CD4-positive, alpha-beta memory T cell (primary cell): ENCODE data around the gene RABL6. TPM values are rescaled to one million over a fixed set of nuclear protein-coding genes. Genes with fewer than 3 reads are reported as not detected.
"Not testable (repeated sequence)": the region's sequence is repeated elsewhere in the genome, so short reads cannot be mapped to it uniquely, and the experiment has no call there.

Source experiments
- CTCF ChIA-PET: fragments of 350-600 bp; sonication (Branson Sonifier 250); formaldehyde crosslinking; loops from one replicate; lab custom pipeline; 2021; ENCODE audit warnings: inconsistent platforms; ENCODE audit not compliant: partially characterized antibody; lab: Charles Lee
- POLR2A ChIA-PET: fragments of 350-600 bp; sonication (Branson Sonifier 250); formaldehyde crosslinking; loops from one replicate; lab custom pipeline; 2021; ENCODE audit not compliant: partially characterized antibody; lab: Charles Lee
- DNase-seq, 5 donors: peaks; one replicate each; pipeline versions ENCODE4 v3.0.0 to v3.0.0-alpha.2; 2020 to 2022; ENCODE audit warnings: mixed read lengths in 1 of 5
- H3K27ac ChIP-seq: one replicate; pipeline ENCODE4 v1.7.0; 2013; ENCODE audit warnings: low read depth, low read length
- H3K27me3 ChIP-seq: 2 replicates; pipeline ENCODE4 v1.7.0; 2013; ENCODE audit warnings: mild to moderate bottlenecking, low read length, moderate library complexity; ENCODE audit not compliant: insufficient read depth
- H3K36me3 ChIP-seq: 2 replicates; pipeline ENCODE4 v1.7.0; 2013; ENCODE audit warnings: mild to moderate bottlenecking, low read length, moderate library complexity; ENCODE audit not compliant: insufficient read depth
- H3K4me1 ChIP-seq: 2 replicates; pipeline ENCODE4 v1.7.0; 2013; ENCODE audit warnings: mild to moderate bottlenecking, low read length, moderate library complexity; ENCODE audit not compliant: insufficient read depth
- H3K4me3 ChIP-seq, 2 donors: one replicate each; pipeline ENCODE4 v1.7.0; 2013; ENCODE audit warnings: low read length in 2 of 2, mild to moderate bottlenecking in 1 of 2
- H3K9me3 ChIP-seq, 2 donors: one replicate each; pipeline ENCODE4 v1.7.0; 2013; ENCODE audit warnings: low read length in 2 of 2, control low read depth in 1 of 2; ENCODE audit not compliant: control insufficient read depth in 1 of 2
- H3K27ac Mint-ChIP-seq, 7 donors: one replicate each; pipeline ENCODE4 v1.8.0; 2020 to 2021; ENCODE audit warnings: mixed read lengths in 7 of 7, mild to moderate bottlenecking in 6 of 7, inconsistent platforms in 3 of 7, moderate library complexity in 3 of 7
- H3K27me3 Mint-ChIP-seq, 2 donors: one replicate each; pipeline ENCODE4 v1.8.0; 2020 to 2021; ENCODE audit warnings: mixed read lengths in 2 of 2
- H3K36me3 Mint-ChIP-seq, 2 donors: one replicate each; pipeline ENCODE4 v1.8.0; 2020 to 2021; ENCODE audit warnings: mixed read lengths in 2 of 2, inconsistent platforms in 1 of 2, mild to moderate bottlenecking in 1 of 2
- H3K4me1 Mint-ChIP-seq, 4 donors: one replicate each; pipeline ENCODE4 v1.8.0; 2020 to 2021; ENCODE audit warnings: mixed read lengths in 4 of 4, mild to moderate bottlenecking in 1 of 4
- H3K4me3 Mint-ChIP-seq, 8 donors: one replicate each; pipeline ENCODE4 v1.8.0; 2020 to 2021; ENCODE audit warnings: mixed read lengths in 8 of 8, mild to moderate bottlenecking in 7 of 8, moderate library complexity in 6 of 8, inconsistent platforms in 3 of 8
- H3K9me3 Mint-ChIP-seq, 8 donors: one replicate each; pipeline ENCODE4 v1.8.0; 2020 to 2021; ENCODE audit warnings: mixed read lengths in 8 of 8, mild to moderate bottlenecking in 5 of 8, inconsistent platforms in 3 of 8, moderate library complexity in 1 of 8
- intact Hi-C: fragments of 100-400 bp; cut with micrococcal nuclease; formaldehyde crosslinking; loops from one replicate; pipeline ENCODE4 v1.15.1; 2023
- polyA plus RNA-seq, 2 donors: library from polyadenylated mRNA; unstranded; fragments of 300-500 nt; fragmentation: Illumina TruSeq; gene quantifications; one replicate each; pipeline ENCODE4 v1.2.3, GENCODE V29; 2021
- total RNA-seq, 2 experiments: library from RNA; stranded (reverse); gene quantifications; one replicate each; pipeline ENCODE4 v1.2.3, GENCODE V29; 2021

The RABL6 gene
- total and polyA plus RNA-seq, 4 experiments from 2014 or later, result 5.1 to 70.9 (median 41.6) TPM

- H3K9me3 Mint-ChIP-seq, result no peaks in the 10 kb centered on the region
- DNase-seq, result no peak
- H3K27me3 ChIP-seq, result no peaks in the 10 kb centered on the region
- ChIA-PET CTCF (interaction anchor here (1.1 to 2.1 kb wide), 2 partner anchors 9 to 40 kb away, joined by 6 to 13 read pairs; partner anchors contain the start of gene AJM1), POLR2A (interaction anchor here (1.1 to 1.5 kb wide), 2 partner anchors 9 to 11 kb away, joined by 3 to 5 read pairs; partner anchors contain the start of gene TMEM141)
- H3K27me3 Mint-ChIP-seq, result peaks cover 0 to 1% of the 10 kb centered on the region in 2 donors
- no peak overlapping the region for H3K27ac ChIP-seq
- H3K4me3 Mint-ChIP-seq, result no peak overlapping the region
- no peak overlapping the region for H3K4me3 ChIP-seq
- H3K36me3 Mint-ChIP-seq, result peaks cover 0 to 4% of the 10 kb centered on the region in 2 donors
- peaks cover 11 to 42% (median 26%) of the 10 kb centered on the region in 4 donors for H3K4me1 Mint-ChIP-seq
- no peak overlapping the region for H3K27ac Mint-ChIP-seq
- intact Hi-C loops, result no loop called here
- no peaks in the 10 kb centered on the region for H3K9me3 ChIP-seq
- H3K36me3 ChIP-seq, result no peaks in the 10 kb centered on the region
- peaks cover 43% of the 10 kb centered on the region for H3K4me1 ChIP-seq
Measured at GRCh38 chr9:136802321-136802720, 5.4 kb upstream of the RABL6 start.

GRCh38 chr9:136803009-136803550 is 4.7 kb upstream of the RABL6 start:
- H3K9me3 ChIP-seq, DNase-seq, H3K36me3 ChIP-seq, H3K4me3 Mint-ChIP-seq, intact Hi-C loops, H3K27ac Mint-ChIP-seq, H3K27me3 Mint-ChIP-seq, H3K27ac ChIP-seq, H3K4me3 ChIP-seq, H3K9me3 Mint-ChIP-seq, H3K36me3 Mint-ChIP-seq, H3K27me3 ChIP-seq: not testable (repeated sequence)
- peaks cover 11 to 45% (median 26%) of the 10 kb centered on the region in 4 donors for H3K4me1 Mint-ChIP-seq
- ChIA-PET CTCF (interaction anchor here (1.1 to 2.1 kb wide), 2 partner anchors 10 to 40 kb away, joined by 6 to 13 read pairs; partner anchors contain the start of gene AJM1), POLR2A (interaction anchor here (1.1 to 1.5 kb wide), 2 partner anchors 10 to 12 kb away, joined by 3 to 5 read pairs; partner anchors contain the start of gene TMEM141)
- H3K4me1 ChIP-seq, result peaks cover 43% of the 10 kb centered on the region

GRCh38 chr9:136803551-136804508 is 3.9 kb upstream of the RABL6 start:
- DNase-seq, result no peak
- Histone ChIP-seq H3K36me3 (no peaks in the 10 kb centered on the region), H3K27me3 (no peaks in the 10 kb centered on the region), H3K4me3 (no peak overlapping the region), H3K4me1 (peaks cover 45% of the 10 kb centered on the region), H3K9me3 (no peaks in the 10 kb centered on the region), H3K27ac (no peak overlapping the region)
- peaks cover 13 to 48% (median 28%) of the 10 kb centered on the region in 4 donors for H3K4me1 Mint-ChIP-seq
- POLR2A ChIA-PET, result interaction anchor here (0.5 kb wide), 1 partner anchor 136 kb away, joined by 3 read pairs; no protein-coding TSS in a partner anchor
- intact Hi-C loops, result no loop called here
- peaks cover 0 to 1% of the 10 kb centered on the region in 2 donors for H3K27me3 Mint-ChIP-seq
- H3K36me3 Mint-ChIP-seq, result peaks cover 0 to 8% of the 10 kb centered on the region in 2 donors
- H3K4me3 Mint-ChIP-seq, result peak overlapping the region in 2 of 8 donors; percentile 24 to 61
- H3K27ac Mint-ChIP-seq, result peak overlapping the region in 2 of 7 donors; percentile 51 to 66
- CTCF ChIA-PET, result interaction anchor here (0.8 to 2.1 kb wide), 3 partner anchors 11 to 232 kb away, joined by 3 to 13 read pairs (median 6); partner anchors contain the start of gene AJM1
- H3K9me3 Mint-ChIP-seq, result no peaks in the 10 kb centered on the region

GRCh38 chr9:136804509-136805206 is 3.1 kb upstream of the RABL6 start:
- peak overlapping the region in 1 of 8 donors; percentile 24 for H3K4me3 Mint-ChIP-seq
- DNase-seq, result no peak
- no peaks in the 10 kb centered on the region for H3K9me3 ChIP-seq
- H3K4me3 ChIP-seq, result no peak overlapping the region
- peaks cover 17 to 55% (median 34%) of the 10 kb centered on the region in 4 donors for H3K4me1 Mint-ChIP-seq
- H3K36me3 ChIP-seq, result no peaks in the 10 kb centered on the region
- H3K27me3 ChIP-seq, result no peaks in the 10 kb centered on the region
- H3K36me3 Mint-ChIP-seq, result peaks cover 0 to 12% of the 10 kb centered on the region in 2 donors
- intact Hi-C loops, result loop anchor here (5.0 kb wide), 1 partner anchor 38 kb away; the partner anchor contains the start of gene AJM1
- no peaks in the 10 kb centered on the region for H3K9me3 Mint-ChIP-seq
- H3K4me1 ChIP-seq, result peaks cover 45% of the 10 kb centered on the region
- H3K27ac ChIP-seq, result no peak overlapping the region
- H3K27ac Mint-ChIP-seq, result no peak overlapping the region
- ChIA-PET CTCF (interaction anchor here (0.8 kb wide), 1 partner anchor 231 kb away, joined by 3 read pairs; no protein-coding TSS in a partner anchor), POLR2A (interaction anchor here (0.5 kb wide), 1 partner anchor 135 kb away, joined by 3 read pairs; no protein-coding TSS in a partner anchor)
- peaks cover 0 to 1% of the 10 kb centered on the region in 2 donors for H3K27me3 Mint-ChIP-seq

- intact Hi-C loops, result loop anchor here (5.0 kb wide), 1 partner anchor 37 kb away; the partner anchor contains the start of gene AJM1
- Mint-ChIP-seq H3K36me3 (peaks cover 0 to 14% of the 10 kb centered on the region in 2 donors), H3K27ac (peak overlapping the region in 1 of 7 donors; percentile 59), H3K27me3 (no peaks in the 10 kb centered on the region), H3K4me1 (peaks cover 16 to 57% (median 37%) of the 10 kb centered on the region in 4 donors), H3K4me3 (peak overlapping the region in 4 of 8 donors; percentile 21 to 64 (median 38)), H3K9me3 (no peaks in the 10 kb centered on the region)
- DNase-seq, result no peak
- Histone ChIP-seq H3K36me3 (no peaks in the 10 kb centered on the region), H3K27ac (no peak overlapping the region), H3K4me3 (no peak overlapping the region), H3K27me3 (no peaks in the 10 kb centered on the region), H3K4me1 (peaks cover 48% of the 10 kb centered on the region), H3K9me3 (no peaks in the 10 kb centered on the region)
- ChIA-PET CTCF (interaction anchor here (0.7 to 2.3 kb wide), 5 partner anchors 11 to 230 kb away, joined by 3 to 16 read pairs (median 8); partner anchors contain the start of gene AJM1), POLR2A (interaction anchor here (3.5 kb wide), 1 partner anchor 13 kb away, joined by 38 read pairs; the partner anchor contains the start of gene TMEM141)
Measured at GRCh38 chr9:136805207-136805740, 2.5 kb upstream of the RABL6 start.

GRCh38 chr9:136806067-136806466 is 1.7 kb upstream of the RABL6 start:
- ChIA-PET CTCF (interaction anchor here (0.7 to 2.3 kb wide), 5 partner anchors 11 to 229 kb away, joined by 3 to 16 read pairs (median 8); partner anchors contain the start of gene AJM1), POLR2A (interaction anchor here (1.4 to 3.5 kb wide), 8 partner anchors 10 to 434 kb away, joined by 3 to 38 read pairs (median 13); partner anchors contain the start of genes FBXW5, TMEM141 and TUBB4B)
- Histone ChIP-seq H3K27ac (no peak overlapping the region), H3K9me3 (no peaks in the 10 kb centered on the region), H3K27me3 (no peaks in the 10 kb centered on the region), H3K4me1 (peaks cover 47% of the 10 kb centered on the region), H3K4me3 (no peak overlapping the region), H3K36me3 (no peaks in the 10 kb centered on the region)
- no peak for DNase-seq
- Mint-ChIP-seq H3K4me1 (peaks cover 14 to 53% (median 33%) of the 10 kb centered on the region in 4 donors), H3K9me3 (no peaks in the 10 kb centered on the region), H3K27ac (peak overlapping the region in 1 of 7 donors; percentile 52), H3K27me3 (no peaks in the 10 kb centered on the region), H3K4me3 (peak overlapping the region in 7 of 8 donors; percentile 55 to 93 (median 88)), H3K36me3 (peaks cover 2 to 16% of the 10 kb centered on the region in 2 donors)
- intact Hi-C loops, result loop anchor here (2.0 to 5.0 kb wide), 2 partner anchors 15 to 36 kb away; partner anchors contain the start of genes AJM1 and TMEM141
